ENCODE data around the gene ADCY1. TPM values are rescaled to one million over a fixed set of nuclear protein-coding genes. Genes with fewer than 3 reads are reported as not detected.

The ADCY1 gene
- total RNA-seq, 4 donors from 2014 or later: 2.3 to 4.8 (median 2.8) TPM

GRCh38 chr7:45682836-45683555 lies 108.8 kb downstream of the ADCY1 start:
- DNase-seq (ENCODE audit: low spot score) (no peak), ATAC-seq (ENCODE audit: low FRiP score) (no peak)
- no peak for TF ChIP-seq CTCF (IDR thresholded peaks at IDR 0.05)

- no peak for DNase-seq (ENCODE audit: low spot score)
- ATAC-seq (ENCODE audit: low FRiP score): no peak
- no peak for TF ChIP-seq CTCF (IDR thresholded peaks at IDR 0.05)
Observed at GRCh38 chr7:45683556-45684148, 109.5 kb downstream of the ADCY1 start.

GRCh38 chr7:45684910-45685618 lies 110.9 kb downstream of the ADCY1 start:
- TF ChIP-seq CTCF (IDR thresholded peaks at IDR 0.05): no peak
- DNase-seq (ENCODE audit: low spot score): no peak
- no peak for ATAC-seq (ENCODE audit: low FRiP score)

- TF ChIP-seq CTCF (IDR thresholded peaks at IDR 0.05): no peak
- DNase-seq (ENCODE audit: low spot score) (no peak), ATAC-seq (ENCODE audit: low FRiP score) (no peak)
Observed at GRCh38 chr7:45685619-45686240, 111.6 kb downstream of the ADCY1 start.

- ATAC-seq (ENCODE audit: low FRiP score): no peak
- DNase-seq (ENCODE audit: low spot score): no peak
- TF ChIP-seq CTCF (IDR thresholded peaks at IDR 0.05): no peak
Observed at GRCh38 chr7:45686441-45687184, 112.4 kb downstream of the ADCY1 start.

- ATAC-seq (ENCODE audit: low FRiP score) (no peak), DNase-seq (ENCODE audit: low spot score) (no peak)
- TF ChIP-seq CTCF (IDR thresholded peaks at IDR 0.05): no peak
Observed at GRCh38 chr7:45687185-45687560, 113.0 kb downstream of the ADCY1 start.
